Measurements from ENCODE around the gene UXT.
"Not testable (repeated sequence)": the region's sequence is repeated elsewhere in the genome, so short reads cannot be mapped to it uniquely, and the experiment has no call there.

UXT gene

GRCh38 chrX:47612418-47612817 lies 46.6 kb downstream of the UXT start:
- DNase-seq: no peak

- DNase-seq: no peak
These were observed 47.1 kb downstream of the UXT start for GRCh38 chrX:47611926-47612325.

GRCh38 chrX:47611489-47611888 lies 47.5 kb downstream of the UXT start:
- no peak for DNase-seq

GRCh38 chrX:47610511-47610910 lies 48.5 kb downstream of the UXT start:
- no peak for DNase-seq

GRCh38 chrX:47608130-47608810 lies 50.7 kb downstream of the UXT start:
- DNase-seq: no peak

GRCh38 chrX:47607091-47607490 lies 51.9 kb downstream of the UXT start:
- no peak for DNase-seq

- no peak for DNase-seq
These were observed 54.0 kb downstream of the UXT start for GRCh38 chrX:47605024-47605423.

- not testable (repeated sequence) for DNase-seq
These were observed 55.9 kb downstream of the UXT start for GRCh38 chrX:47603125-47603524.
